GM12875 (cell line): ENCODE measurements around the gene ME3.

Experiments used
- H3K4me3 ChIP-seq: one replicate; pipeline ENCODE4 v1.5.1; 2011; ENCODE audit warnings: low read depth, low read length, control low read depth
- TF ChIP-seq, protein P1 (sequence below): IDR thresholded peaks from 2 replicates; pipeline ENCODE4 v1.5.1; 2011; ENCODE audit warnings: low read depth, mild to moderate bottlenecking, control low read depth, inconsistent platforms, low read length, moderate library complexity, borderline replicate concordance; ENCODE audit not compliant: insufficient read depth

Gene ME3

GRCh38 chr11:86693518-86693917 lies 21.1 kb upstream of the ME3 start:
- TF ChIP-seq, protein P1, sequence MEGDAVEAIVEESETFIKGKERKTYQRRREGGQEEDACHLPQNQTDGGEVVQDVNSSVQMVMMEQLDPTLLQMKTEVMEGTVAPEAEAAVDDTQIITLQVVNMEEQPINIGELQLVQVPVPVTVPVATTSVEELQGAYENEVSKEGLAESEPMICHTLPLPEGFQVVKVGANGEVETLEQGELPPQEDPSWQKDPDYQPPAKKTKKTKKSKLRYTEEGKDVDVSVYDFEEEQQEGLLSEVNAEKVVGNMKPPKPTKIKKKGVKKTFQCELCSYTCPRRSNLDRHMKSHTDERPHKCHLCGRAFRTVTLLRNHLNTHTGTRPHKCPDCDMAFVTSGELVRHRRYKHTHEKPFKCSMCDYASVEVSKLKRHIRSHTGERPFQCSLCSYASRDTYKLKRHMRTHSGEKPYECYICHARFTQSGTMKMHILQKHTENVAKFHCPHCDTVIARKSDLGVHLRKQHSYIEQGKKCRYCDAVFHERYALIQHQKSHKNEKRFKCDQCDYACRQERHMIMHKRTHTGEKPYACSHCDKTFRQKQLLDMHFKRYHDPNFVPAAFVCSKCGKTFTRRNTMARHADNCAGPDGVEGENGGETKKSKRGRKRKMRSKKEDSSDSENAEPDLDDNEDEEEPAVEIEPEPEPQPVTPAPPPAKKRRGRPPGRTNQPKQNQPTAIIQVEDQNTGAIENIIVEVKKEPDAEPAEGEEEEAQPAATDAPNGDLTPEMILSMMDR, result no peak
- H3K4me3 ChIP-seq, result no peak overlapping the region

GRCh38 chr11:86692746-86693145 lies 20.3 kb upstream of the ME3 start:
- no peak overlapping the region for H3K4me3 ChIP-seq
- TF ChIP-seq, protein P1, result no peak

GRCh38 chr11:86692317-86692716 lies 19.9 kb upstream of the ME3 start:
- TF ChIP-seq, protein P1, result no peak
- H3K4me3 ChIP-seq, result no peak overlapping the region

- TF ChIP-seq, protein P1, result no peak
- no peak overlapping the region for H3K4me3 ChIP-seq
Observed at GRCh38 chr11:86688398-86689179, 16.2 kb upstream of the ME3 start.

DNA sequence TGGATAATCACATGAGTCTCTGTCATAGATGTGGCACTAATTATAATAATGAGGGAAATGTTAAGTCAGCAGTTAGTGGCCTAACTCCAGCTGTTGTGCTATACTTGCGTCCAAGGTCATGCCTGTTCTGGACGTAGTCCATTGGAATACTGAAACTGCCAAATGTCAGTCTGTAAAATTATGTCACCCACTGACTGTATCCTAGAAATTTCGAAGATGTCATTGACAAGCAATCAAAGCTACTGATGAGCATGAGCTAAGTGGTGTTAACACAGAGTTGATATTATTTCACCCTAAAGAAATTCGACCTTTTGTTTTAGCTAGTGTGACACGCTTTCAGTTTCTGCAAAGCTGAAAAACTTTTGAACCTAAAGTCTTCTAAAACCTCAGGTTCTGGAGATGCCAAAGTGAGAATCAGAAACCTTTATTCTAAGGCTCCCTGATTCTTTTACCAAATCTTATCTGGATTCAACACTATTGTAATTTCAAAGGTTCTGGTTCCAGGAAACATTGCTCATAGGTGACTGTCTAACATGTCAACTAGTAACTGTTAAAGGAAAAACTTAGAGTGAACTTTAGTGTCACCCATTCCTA lies 14.9 kb upstream of the ME3 start:
- H3K4me3 ChIP-seq, result no peak overlapping the region
- TF ChIP-seq, protein P1, result no peak

- H3K4me3 ChIP-seq, result no peak overlapping the region
- TF ChIP-seq, protein P1, result no peak
Observed at GRCh38 chr11:86686531-86686930, 14.1 kb upstream of the ME3 start.

- H3K4me3 ChIP-seq, result no peak overlapping the region
- TF ChIP-seq, protein P1, result no peak
Observed at GRCh38 chr11:86681483-86681756, 9.0 kb upstream of the ME3 start.
